OCI-LY3 (cell line): Measurements from ENCODE around the gene TXLNA.

ENCODE experiments used
- EZH2phosphoT487 ChIP-seq: fragments of 200-600 bp; shearing (Covaris generic); IDR thresholded peaks from 2 replicates; pipeline ENCODE4 v1.6.1; 2018; ENCODE audit warnings: antibody characterized with exemption, mixed run types, low read depth
- TF ChIP-seq, protein P1 (sequence below): fragments of 200-600, 300-600 bp; sonication (generic); IDR thresholded peaks from 2 replicates; pipeline ENCODE4 v1.5.1; 2014; ENCODE audit warnings: antibody characterized with exemption, low read length, low read depth

GRCh38 chr1:32223683-32224082 is 44.2 kb downstream of the TXLNA start:
- TF ChIP-seq, protein P1, sequence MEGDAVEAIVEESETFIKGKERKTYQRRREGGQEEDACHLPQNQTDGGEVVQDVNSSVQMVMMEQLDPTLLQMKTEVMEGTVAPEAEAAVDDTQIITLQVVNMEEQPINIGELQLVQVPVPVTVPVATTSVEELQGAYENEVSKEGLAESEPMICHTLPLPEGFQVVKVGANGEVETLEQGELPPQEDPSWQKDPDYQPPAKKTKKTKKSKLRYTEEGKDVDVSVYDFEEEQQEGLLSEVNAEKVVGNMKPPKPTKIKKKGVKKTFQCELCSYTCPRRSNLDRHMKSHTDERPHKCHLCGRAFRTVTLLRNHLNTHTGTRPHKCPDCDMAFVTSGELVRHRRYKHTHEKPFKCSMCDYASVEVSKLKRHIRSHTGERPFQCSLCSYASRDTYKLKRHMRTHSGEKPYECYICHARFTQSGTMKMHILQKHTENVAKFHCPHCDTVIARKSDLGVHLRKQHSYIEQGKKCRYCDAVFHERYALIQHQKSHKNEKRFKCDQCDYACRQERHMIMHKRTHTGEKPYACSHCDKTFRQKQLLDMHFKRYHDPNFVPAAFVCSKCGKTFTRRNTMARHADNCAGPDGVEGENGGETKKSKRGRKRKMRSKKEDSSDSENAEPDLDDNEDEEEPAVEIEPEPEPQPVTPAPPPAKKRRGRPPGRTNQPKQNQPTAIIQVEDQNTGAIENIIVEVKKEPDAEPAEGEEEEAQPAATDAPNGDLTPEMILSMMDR, result no peak
- no peak for TF ChIP-seq EZH2phosphoT487
